GM23338 (cell line): ENCODE results near the gene DDIAS. TPM values are rescaled to one million over a fixed set of nuclear protein-coding genes. Genes with fewer than 3 reads are reported as not detected.

ENCODE experiments used
- ATAC-seq: fragments of 200-7000 bp; cut with Tn5 transposase; 3 replicates; pipeline ENCODE4 v1.9.1; 2020
- DNase-seq: peaks from one replicate; pipeline ENCODE4 v3.0.0-alpha.2; 2015; ENCODE audit warnings: low spot score
- H2AFZ ChIP-seq: fragments of 200-600 bp; sonication (generic); 2 replicates; pipeline ENCODE4 v1.8.0; 2016; ENCODE audit warnings: antibody characterized with exemption, mild to moderate bottlenecking, moderate library complexity
- H3F3A ChIP-seq: fragments of 200-600 bp; sonication (generic); replicated peaks from 2 replicates; pipeline ENCODE4 v1.8.0; 2017; ENCODE audit warnings: antibody characterized with exemption, mixed run types, low read depth
- H3K27ac ChIP-seq: fragments of 200-600 bp; sonication (generic); 2 replicates; pipeline ENCODE4 v1.6.1; 2016; ENCODE audit warnings: low read depth
- H3K27me3 ChIP-seq: fragments of 200-600 bp; sonication (generic); 2 replicates; pipeline ENCODE4 v1.8.0; 2016; ENCODE audit warnings: mild to moderate bottlenecking, mixed run types, moderate library complexity; ENCODE audit not compliant: insufficient read depth
- H3K36me3 ChIP-seq: fragments of 200-600 bp; sonication (generic); 2 replicates; pipeline ENCODE4 v1.8.0; 2016; ENCODE audit warnings: mild to moderate bottlenecking; ENCODE audit not compliant: insufficient read depth
- H3K4me1 ChIP-seq: fragments of 200-600 bp; sonication (generic); 2 replicates; pipeline ENCODE4 v1.8.0; 2016; ENCODE audit warnings: mild to moderate bottlenecking, moderate library complexity; ENCODE audit not compliant: insufficient read depth
- H3K4me2 ChIP-seq: fragments of 200-600 bp; sonication (generic); 2 replicates; pipeline ENCODE4 v1.7.1; 2017; ENCODE audit warnings: mixed run types
- H3K4me3 ChIP-seq: fragments of 200-600 bp; sonication (generic); 2 replicates; pipeline ENCODE4 v1.6.1; 2016; ENCODE audit warnings: mixed run types
- H3K79me2 ChIP-seq: fragments of 200-600 bp; sonication (generic); replicated peaks from 2 replicates; pipeline ENCODE4 v1.8.0; 2017; ENCODE audit warnings: mild to moderate bottlenecking; ENCODE audit not compliant: insufficient read depth
- H3K9me2 ChIP-seq: fragments of 200-600 bp; sonication (generic); 2 replicates; pipeline ENCODE4 v1.8.0; 2017; ENCODE audit not compliant: insufficient read depth
- H4K20me1 ChIP-seq: fragments of 200-600 bp; sonication (generic); replicated peaks from 2 replicates; pipeline ENCODE4 v1.8.0; 2017; ENCODE audit warnings: mild to moderate bottlenecking; ENCODE audit not compliant: insufficient read depth
- H3K27ac Mint-ChIP-seq: 2 replicates; pipeline ENCODE4 v1.8.0; 2020; ENCODE audit warnings: inconsistent platforms, mild to moderate bottlenecking, moderate library complexity, mixed read lengths
- H3K27me3 Mint-ChIP-seq: 3 replicates; pipeline ENCODE4 v1.8.0; 2022; ENCODE audit warnings: low read depth, mild to moderate bottlenecking, moderate library complexity, mixed read lengths, inconsistent platforms; ENCODE audit not compliant: insufficient read depth, poor library complexity
- H3K36me3 Mint-ChIP-seq: 3 replicates; pipeline ENCODE4 v1.8.0; 2021; ENCODE audit warnings: low read depth, mild to moderate bottlenecking, inconsistent platforms, moderate library complexity, mixed read lengths
- H3K4me1 Mint-ChIP-seq: 3 replicates; pipeline ENCODE4 v1.8.0; 2020; ENCODE audit warnings: mild to moderate bottlenecking, inconsistent platforms, mixed read lengths
- H3K4me3 Mint-ChIP-seq: 3 replicates; pipeline ENCODE4 v1.8.0; 2021; ENCODE audit warnings: moderate library complexity, mild to moderate bottlenecking, inconsistent platforms, mixed read lengths
- H3K9me3 Mint-ChIP-seq: 3 replicates; pipeline ENCODE4 v1.8.0; 2020; ENCODE audit warnings: moderate library complexity, mild to moderate bottlenecking, inconsistent platforms, mixed read lengths
- CREB1 ChIP-seq: fragments of 250-450 bp; sonication (Bioruptor Pico); IDR thresholded peaks from 2 replicates; pipeline ENCODE4 v1.5.0; 2020; ENCODE audit warnings: low read depth, mild to moderate bottlenecking, moderate library complexity
- ETS1 ChIP-seq: IDR thresholded peaks from 2 replicates; pipeline ENCODE4 v1.6.1; 2016; ENCODE audit warnings: antibody characterized with exemption
- EZH2 ChIP-seq: fragments of 200-600 bp; sonication (generic); IDR thresholded peaks from one replicate; pipeline ENCODE4 v1.8.0; 2017; ENCODE audit warnings: antibody characterized with exemption, mild to moderate bottlenecking, low read depth; ENCODE audit not compliant: unreplicated experiment
- EZH2phosphoT487 ChIP-seq: fragments of 200-600 bp; sonication (generic); IDR thresholded peaks from one replicate; pipeline ENCODE4 v1.8.1; 2018; ENCODE audit warnings: antibody characterized with exemption; ENCODE audit not compliant: unreplicated experiment
- JUNB ChIP-seq: IDR thresholded peaks from one replicate; pipeline ENCODE4 v1.6.1; 2016; ENCODE audit warnings: antibody characterized with exemption; ENCODE audit not compliant: unreplicated experiment
- NANOG ChIP-seq: IDR thresholded peaks from 2 replicates; pipeline ENCODE4 v1.6.1; 2016; ENCODE audit warnings: antibody characterized with exemption, borderline replicate concordance
- POLR2AphosphoS5 ChIP-seq: IDR thresholded peaks from 2 replicates; pipeline ENCODE4 v1.6.1; 2016; ENCODE audit warnings: antibody characterized with exemption, low read depth
- REST ChIP-seq: IDR thresholded peaks from one replicate; pipeline ENCODE4 v1.6.1; 2018; ENCODE audit warnings: antibody characterized with exemption; ENCODE audit not compliant: unreplicated experiment
- STAT1 ChIP-seq: IDR thresholded peaks from one replicate; pipeline ENCODE4 v1.6.1; 2016; ENCODE audit warnings: antibody characterized with exemption; ENCODE audit not compliant: unreplicated experiment
- ZNF114 ChIP-seq: fragments of 250-450 bp; sonication (Bioruptor Pico); IDR thresholded peaks from 2 replicates; pipeline ENCODE4 v1.5.0; 2020; ENCODE audit warnings: mild to moderate bottlenecking, moderate library complexity
- ZNF331 ChIP-seq: fragments of 250-450 bp; sonication (Bioruptor Pico); IDR thresholded peaks from 2 replicates; pipeline ENCODE4 v1.5.0; 2020; ENCODE audit warnings: low read depth, mild to moderate bottlenecking, moderate library complexity
- ZNF462 ChIP-seq: fragments of 250-450 bp; sonication (Bioruptor Pico); IDR thresholded peaks from 2 replicates; pipeline ENCODE4 v1.5.0; 2020; ENCODE audit warnings: mild to moderate bottlenecking, moderate library complexity
- polyA plus RNA-seq: library from polyadenylated mRNA; unstranded; fragments of >200 nt; fragmentation: Nextera tagmentation; extraction: Ambion mirVana; gene quantifications from 2 replicates; pipeline ENCODE4 v1.2.1, GENCODE V29; 2016
- total RNA-seq: library from RNA; depleted of rRNA; stranded (reverse); fragments of >200 nt; shearing (Covaris generic); gene quantifications from 2 replicates; pipeline ENCODE4 v1.2.3, GENCODE V29; 2014
- TF ChIP-seq, protein P1 (sequence below), 2 experiments: fragments of 200-600 bp in 1 of 2; sonication (generic) in 1 of 2; conservative IDR thresholded peaks; 2 replicates each; pipeline versions ENCODE4 v1.5.1 to v1.6.1; 2016 to 2017; ENCODE audit warnings: antibody characterized with exemption in 2 of 2, low read depth in 2 of 2, mild to moderate bottlenecking in 2 of 2, moderate library complexity in 1 of 2

The DDIAS gene
- total and polyA plus RNA-seq, 2 experiments from 2014 or later, result 19.5 to 53.0 TPM

- no peak overlapping the region for H3K4me3 ChIP-seq
- no peaks in the 10 kb centered on the region for H3F3A ChIP-seq
- no peaks in the 10 kb centered on the region for H3K27me3 Mint-ChIP-seq
- H3K36me3 Mint-ChIP-seq, result 0 out of 3 replicates have a peak, but pooled peaks cover 3% of the 10 kb centered on the region
- ATAC-seq (no peak), DNase-seq (no peak)
- no peaks in the 10 kb centered on the region for H3K79me2 ChIP-seq
- no peaks in the 10 kb centered on the region; the same call in 1 of the 3 replicates for H3K9me3 Mint-ChIP-seq
- no peaks in the 10 kb centered on the region for H4K20me1 ChIP-seq
- no peak overlapping the region for H3K27ac Mint-ChIP-seq
- H3K9me2 ChIP-seq, result peaks cover 4% of the 10 kb centered on the region; the same call in 1 of the 2 replicates
- H3K4me1 Mint-ChIP-seq, result no peaks in the 10 kb centered on the region
- no peaks in the 10 kb centered on the region for H3K4me1 ChIP-seq
- H3K4me2 ChIP-seq, result no peak overlapping the region
- no peak overlapping the region for H3K27ac ChIP-seq
- H3K4me3 Mint-ChIP-seq, result no peak overlapping the region
- H2AFZ ChIP-seq, result no peak overlapping the region
- H3K27me3 ChIP-seq, result no peaks in the 10 kb centered on the region
- no peaks in the 10 kb centered on the region for H3K36me3 ChIP-seq
- TF ChIP-seq POLR2AphosphoS5 (no peak), EZH2 (no peak), STAT1 (no peak), EZH2phosphoT487 (no peak), REST (no peak), ETS1 (no peak), CREB1 (CRISPR knock-in tag) (no peak), JUNB (no peak), ZNF462 (CRISPR knock-in tag) (no peak), ZNF114 (CRISPR knock-in tag) (no peak), NANOG (no peak), ZNF331 (CRISPR knock-in tag) (no peak)
- TF ChIP-seq, protein P1, sequence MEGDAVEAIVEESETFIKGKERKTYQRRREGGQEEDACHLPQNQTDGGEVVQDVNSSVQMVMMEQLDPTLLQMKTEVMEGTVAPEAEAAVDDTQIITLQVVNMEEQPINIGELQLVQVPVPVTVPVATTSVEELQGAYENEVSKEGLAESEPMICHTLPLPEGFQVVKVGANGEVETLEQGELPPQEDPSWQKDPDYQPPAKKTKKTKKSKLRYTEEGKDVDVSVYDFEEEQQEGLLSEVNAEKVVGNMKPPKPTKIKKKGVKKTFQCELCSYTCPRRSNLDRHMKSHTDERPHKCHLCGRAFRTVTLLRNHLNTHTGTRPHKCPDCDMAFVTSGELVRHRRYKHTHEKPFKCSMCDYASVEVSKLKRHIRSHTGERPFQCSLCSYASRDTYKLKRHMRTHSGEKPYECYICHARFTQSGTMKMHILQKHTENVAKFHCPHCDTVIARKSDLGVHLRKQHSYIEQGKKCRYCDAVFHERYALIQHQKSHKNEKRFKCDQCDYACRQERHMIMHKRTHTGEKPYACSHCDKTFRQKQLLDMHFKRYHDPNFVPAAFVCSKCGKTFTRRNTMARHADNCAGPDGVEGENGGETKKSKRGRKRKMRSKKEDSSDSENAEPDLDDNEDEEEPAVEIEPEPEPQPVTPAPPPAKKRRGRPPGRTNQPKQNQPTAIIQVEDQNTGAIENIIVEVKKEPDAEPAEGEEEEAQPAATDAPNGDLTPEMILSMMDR (conservative IDR thresholded peaks at IDR 0.05; ENCODE audit: low read depth in 2 of 2), result no peak
Observed at GRCh38 chr11:82945682-82946081, 44.1 kb downstream of the DDIAS start.
